Measurements from ENCODE around the gene CDH4. TPM values are rescaled to one million over a fixed set of nuclear protein-coding genes. Genes with fewer than 3 reads are reported as not detected.

CDH4 gene
- total and polyA plus RNA-seq, 5 donors from 2014 or later: 0.07 to 0.69 (median 0.49) TPM; not detected in 1

DNA sequence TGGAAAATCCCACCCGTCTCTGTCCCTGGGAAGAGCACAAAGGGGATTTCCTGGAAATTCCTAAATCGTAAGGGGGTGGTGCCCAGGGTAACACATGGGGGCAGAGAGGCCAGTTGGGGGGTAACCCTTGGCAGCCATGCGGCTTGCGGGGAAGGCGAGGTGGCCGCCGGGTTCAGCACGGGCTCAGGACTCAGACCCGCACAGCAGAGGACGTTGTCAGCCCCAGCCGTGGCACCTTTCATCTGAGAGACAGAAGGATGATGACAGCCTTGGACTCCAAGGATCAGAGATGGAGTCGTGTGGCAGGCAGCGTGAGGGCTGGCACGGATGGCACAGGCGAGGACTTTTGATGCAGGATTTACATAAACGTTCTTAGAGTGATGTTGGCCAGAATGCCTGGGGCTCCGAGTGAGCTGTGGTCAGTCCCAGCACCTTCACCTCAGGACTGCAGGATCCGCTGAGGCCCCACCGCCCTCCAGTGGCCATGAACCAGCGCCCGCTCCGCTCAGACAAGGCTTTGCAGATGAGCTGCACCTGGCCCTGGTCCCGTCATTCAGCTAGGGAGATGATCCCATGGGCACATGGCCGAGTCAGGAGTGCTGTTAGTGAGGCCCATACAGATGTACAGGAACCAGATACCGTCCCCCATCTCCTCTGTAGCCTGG, 623.3 kb downstream of the CDH4 start:
- no peaks in the 10 kb centered on the region for H3K36me3 ChIP-seq (ENCODE audit: control insufficient read depth, insufficient read depth, low read length)
- H3K27ac ChIP-seq (ENCODE audit: insufficient read depth, low read length, poor library complexity, severe bottlenecking): no peak overlapping the region
- no peak for DNase-seq
- Mint-ChIP-seq H3K4me3 (no peak overlapping the region), H3K27me3 (no peaks in the 10 kb centered on the region), H3K27ac (no peak overlapping the region), H3K9me3 (no peaks in the 10 kb centered on the region), H3K36me3 (no peaks in the 10 kb centered on the region), H3K4me1 (no peaks in the 10 kb centered on the region)
- no peak for ATAC-seq (ENCODE audit: low read depth in 2 of 2)
- no peaks in the 10 kb centered on the region for H3K4me1 ChIP-seq (ENCODE audit: control insufficient read depth, insufficient read depth, low read length, poor library complexity, severe bottlenecking)
- no peaks in the 10 kb centered on the region for H3K27me3 ChIP-seq (ENCODE audit: control insufficient read depth, insufficient read depth, low read length)
- no peak overlapping the region for H3K4me3 ChIP-seq (ENCODE audit: low read depth, low read length)
- H3K9me3 ChIP-seq (ENCODE audit: control insufficient read depth in 2 of 2, low read length in 2 of 2): no peaks in the 10 kb centered on the region

DNA sequence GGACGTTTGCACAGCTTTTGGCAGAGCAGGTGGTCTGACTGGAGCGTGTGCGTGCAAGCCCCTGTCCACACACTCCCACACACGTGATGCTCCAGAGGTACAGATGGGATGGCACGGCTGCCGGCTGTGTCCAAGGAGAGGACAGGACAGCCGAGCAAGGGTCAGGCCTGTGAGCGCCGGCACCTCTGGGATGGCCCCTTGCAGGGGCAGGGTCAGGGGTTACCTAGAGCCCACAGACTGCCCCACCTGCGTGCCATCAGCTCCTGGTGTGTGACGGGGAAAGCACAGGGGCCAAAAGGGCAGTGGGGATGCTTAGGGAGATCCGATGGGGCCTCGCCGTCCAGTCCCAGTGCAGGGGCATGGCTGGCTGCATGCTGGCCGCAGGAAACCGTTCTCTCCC, 623.9 kb downstream of the CDH4 start:
- no peaks in the 10 kb centered on the region for H3K36me3 Mint-ChIP-seq
- H3K9me3 ChIP-seq (ENCODE audit: control insufficient read depth in 2 of 2, low read length in 2 of 2): no peaks in the 10 kb centered on the region
- no peaks in the 10 kb centered on the region for H3K4me1 ChIP-seq (ENCODE audit: control insufficient read depth, insufficient read depth, low read length, poor library complexity, severe bottlenecking)

DNA sequence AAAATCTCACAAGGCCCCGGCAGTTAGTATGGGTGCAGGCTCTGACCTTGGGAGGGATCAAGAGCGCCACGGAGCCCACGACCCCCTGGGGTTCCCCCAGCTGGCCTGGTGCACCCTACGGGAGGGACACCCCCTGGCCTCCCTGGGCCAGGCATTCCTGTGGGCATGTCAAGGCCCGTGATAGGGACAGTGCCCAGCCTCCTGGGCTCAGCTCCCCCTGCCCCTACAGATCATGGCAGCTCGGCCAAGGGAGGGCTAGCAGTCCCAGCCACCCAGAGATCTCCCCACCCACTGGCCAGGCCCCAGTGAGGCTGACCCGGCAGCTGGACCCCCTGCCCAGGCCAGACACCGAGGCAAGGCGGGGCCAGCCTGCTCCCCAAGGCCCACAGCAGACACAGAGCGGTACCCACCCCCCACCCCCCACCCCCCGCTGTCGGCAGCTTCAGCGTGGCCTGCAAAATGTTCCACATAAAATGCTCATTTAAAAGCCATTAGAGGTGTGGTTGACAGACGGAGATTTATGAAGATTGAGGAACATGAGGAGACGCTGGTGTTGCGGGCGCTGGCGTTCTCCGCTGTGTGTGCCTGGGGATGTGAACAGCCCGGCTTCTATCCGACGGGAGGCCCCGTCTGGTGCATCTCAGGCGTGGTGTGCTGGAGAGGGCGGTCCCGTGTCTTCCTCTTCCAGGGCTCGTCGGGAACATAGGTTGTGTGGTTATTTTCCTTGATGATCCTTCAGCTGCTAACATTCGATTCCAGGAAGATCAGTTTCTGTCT, 625.1 kb downstream of the CDH4 start:
- H3K4me1 Mint-ChIP-seq: no peaks in the 10 kb centered on the region
- no peaks in the 10 kb centered on the region for H3K4me1 ChIP-seq (ENCODE audit: control insufficient read depth, insufficient read depth, low read length, poor library complexity, severe bottlenecking)
- no peaks in the 10 kb centered on the region for H3K27me3 Mint-ChIP-seq
- H3K27ac ChIP-seq (ENCODE audit: insufficient read depth, low read length, poor library complexity, severe bottlenecking): no peak overlapping the region
- no peak overlapping the region for H3K4me3 ChIP-seq (ENCODE audit: low read depth, low read length)
- no peaks in the 10 kb centered on the region for H3K9me3 Mint-ChIP-seq
- no peaks in the 10 kb centered on the region for H3K27me3 ChIP-seq (ENCODE audit: control insufficient read depth, insufficient read depth, low read length)
- DNase-seq: no peak
- H3K27ac Mint-ChIP-seq: no peak overlapping the region
- H3K4me3 Mint-ChIP-seq: no peak overlapping the region
- ATAC-seq (ENCODE audit: low read depth in 2 of 2): no peak
- no peaks in the 10 kb centered on the region for H3K36me3 ChIP-seq (ENCODE audit: control insufficient read depth, insufficient read depth, low read length)
- H3K36me3 Mint-ChIP-seq: no peaks in the 10 kb centered on the region
- no peaks in the 10 kb centered on the region for H3K9me3 ChIP-seq (ENCODE audit: control insufficient read depth in 2 of 2, low read length in 2 of 2)

More for the DNA sequence above, 623.9 kb downstream of the CDH4 start:
- DNase-seq (no peak), ATAC-seq (ENCODE audit: low read depth in 2 of 2) (no peak)
- Mint-ChIP-seq H3K4me1 (no peaks in the 10 kb centered on the region), H3K9me3 (no peaks in the 10 kb centered on the region), H3K27ac (no peak overlapping the region), H3K4me3 (no peak overlapping the region), H3K27me3 (no peaks in the 10 kb centered on the region)
- Histone ChIP-seq H3K36me3 (ENCODE audit: control insufficient read depth, insufficient read depth, low read length) (no peaks in the 10 kb centered on the region), H3K27me3 (ENCODE audit: control insufficient read depth, insufficient read depth, low read length) (no peaks in the 10 kb centered on the region), H3K27ac (ENCODE audit: insufficient read depth, low read length, poor library complexity, severe bottlenecking) (no peak overlapping the region), H3K4me3 (ENCODE audit: low read depth, low read length) (no peak overlapping the region)

DNA sequence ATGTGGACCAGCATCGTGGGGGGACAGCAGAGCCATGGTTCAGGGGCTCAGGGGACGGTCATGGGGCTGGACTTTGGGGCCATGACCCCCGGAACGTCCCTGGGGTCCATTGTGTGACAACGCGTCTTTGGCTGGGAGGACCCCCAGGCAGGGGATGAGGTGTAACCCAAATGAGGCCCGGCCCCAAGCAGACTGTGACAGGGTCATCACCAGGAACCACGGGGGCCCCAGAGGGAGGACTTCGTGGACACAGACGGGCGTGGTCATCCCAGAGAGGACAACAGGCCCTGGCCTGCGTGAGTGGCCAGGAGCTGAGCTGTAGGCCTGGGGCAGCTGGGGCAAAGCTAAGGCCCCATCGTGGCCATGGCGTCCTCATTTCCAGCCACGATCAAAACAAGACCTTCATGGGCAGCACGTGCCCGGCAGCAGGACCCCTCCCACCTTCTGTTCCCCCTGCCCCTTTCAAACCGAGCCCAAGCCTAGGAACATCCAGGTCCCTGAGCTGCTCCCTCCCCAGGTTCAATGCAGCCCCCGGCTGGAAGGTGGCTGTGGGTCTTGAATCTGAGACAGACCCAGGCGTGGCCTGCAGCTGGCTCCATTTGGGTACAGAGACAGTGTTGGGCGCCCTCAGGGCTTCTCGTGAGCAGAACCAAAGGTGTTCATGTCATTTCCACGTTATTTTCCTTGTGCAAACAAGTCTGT, 625.9 kb downstream of the CDH4 start:
- H3K27me3 Mint-ChIP-seq: no peaks in the 10 kb centered on the region
- H3K27me3 ChIP-seq (ENCODE audit: control insufficient read depth, insufficient read depth, low read length): no peaks in the 10 kb centered on the region
- no peak for ATAC-seq (ENCODE audit: low read depth in 2 of 2)

DNA sequence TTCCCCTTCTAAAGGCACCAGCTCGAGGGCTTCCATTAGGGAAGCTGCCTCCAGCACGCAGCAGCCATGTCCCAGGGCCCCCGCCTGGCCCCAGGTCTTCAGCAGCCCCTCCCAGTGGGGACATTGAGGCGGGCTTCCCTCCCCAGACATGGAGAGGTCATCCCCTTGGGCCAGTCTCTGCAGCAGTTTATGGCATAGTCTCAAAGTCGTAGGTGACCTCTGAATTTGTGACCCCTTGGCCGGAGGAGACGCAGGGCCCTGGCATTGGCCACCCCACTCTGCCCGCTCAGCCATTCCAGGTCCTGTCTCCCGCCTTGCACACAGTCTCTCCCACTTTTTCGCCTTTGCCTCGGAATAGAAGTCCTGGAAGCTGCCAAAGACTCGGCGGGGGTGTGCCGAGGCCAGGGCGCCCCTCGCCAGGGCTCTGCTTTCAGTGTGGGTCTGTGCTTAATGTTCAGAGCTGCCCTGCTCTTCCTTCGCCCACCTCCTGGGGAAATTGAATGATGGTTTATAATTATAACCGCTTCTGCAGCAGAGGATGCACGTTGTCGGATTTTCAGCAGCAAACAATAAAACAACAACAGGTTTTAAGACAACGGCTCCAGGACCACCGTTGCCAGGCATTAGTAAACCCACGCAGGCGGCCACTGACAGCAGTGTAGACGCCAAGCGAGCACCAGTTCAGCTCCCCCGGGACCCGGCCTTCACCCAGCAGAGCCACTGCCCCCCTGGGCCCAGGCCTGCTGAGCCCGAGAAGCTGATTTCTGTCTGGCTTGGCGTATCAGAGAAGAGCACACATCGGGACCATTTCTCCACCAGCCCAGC, 626.6 kb downstream of the CDH4 start:
- DNase-seq (no peak), ATAC-seq (ENCODE audit: low read depth in 2 of 2) (no peak)
- Histone ChIP-seq H3K9me3 (ENCODE audit: control insufficient read depth in 2 of 2, low read length in 2 of 2) (no peaks in the 10 kb centered on the region), H3K4me1 (ENCODE audit: control insufficient read depth, insufficient read depth, low read length, poor library complexity, severe bottlenecking) (no peaks in the 10 kb centered on the region), H3K27me3 (ENCODE audit: control insufficient read depth, insufficient read depth, low read length) (no peaks in the 10 kb centered on the region), H3K4me3 (ENCODE audit: low read depth, low read length) (no peak overlapping the region), H3K36me3 (ENCODE audit: control insufficient read depth, insufficient read depth, low read length) (no peaks in the 10 kb centered on the region), H3K27ac (ENCODE audit: insufficient read depth, low read length, poor library complexity, severe bottlenecking) (no peak overlapping the region)
- no peaks in the 10 kb centered on the region for H3K9me3 Mint-ChIP-seq
- no peak overlapping the region for H3K4me3 Mint-ChIP-seq
- H3K36me3 Mint-ChIP-seq: no peaks in the 10 kb centered on the region
- H3K4me1 Mint-ChIP-seq: peaks cover 0 to 3% (median 0%) of the 10 kb centered on the region in 4 donors
- no peak overlapping the region for H3K27ac Mint-ChIP-seq
- H3K27me3 Mint-ChIP-seq: no peaks in the 10 kb centered on the region

More for the DNA sequence above, 625.9 kb downstream of the CDH4 start:
- H3K9me3 ChIP-seq (ENCODE audit: control insufficient read depth in 2 of 2, low read length in 2 of 2): no peaks in the 10 kb centered on the region
- H3K4me3 Mint-ChIP-seq: no peak overlapping the region
- no peaks in the 10 kb centered on the region for H3K36me3 Mint-ChIP-seq
- H3K4me1 Mint-ChIP-seq: no peaks in the 10 kb centered on the region
- no peak overlapping the region for H3K4me3 ChIP-seq (ENCODE audit: low read depth, low read length)
- DNase-seq: no peak
- H3K36me3 ChIP-seq (ENCODE audit: control insufficient read depth, insufficient read depth, low read length): no peaks in the 10 kb centered on the region
- no peak overlapping the region for H3K27ac ChIP-seq (ENCODE audit: insufficient read depth, low read length, poor library complexity, severe bottlenecking)
- no peaks in the 10 kb centered on the region for H3K9me3 Mint-ChIP-seq
- H3K27ac Mint-ChIP-seq: no peak overlapping the region
- no peaks in the 10 kb centered on the region for H3K4me1 ChIP-seq (ENCODE audit: control insufficient read depth, insufficient read depth, low read length, poor library complexity, severe bottlenecking)

DNA sequence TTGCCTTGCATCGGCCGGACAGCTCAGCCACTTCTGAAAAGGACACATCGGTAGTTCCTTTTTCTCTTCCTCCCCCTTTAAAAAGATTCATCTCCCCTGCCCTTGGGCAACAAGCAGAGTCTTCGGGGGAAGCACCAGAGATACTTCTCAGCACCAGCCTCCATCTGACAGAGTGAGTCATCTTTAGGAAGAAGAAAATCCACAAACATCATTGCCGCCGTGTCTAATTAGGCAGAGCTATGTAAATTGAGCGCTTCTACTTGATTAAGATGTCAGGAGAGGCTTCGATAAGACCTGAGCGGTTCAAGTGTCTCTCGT, 627.2 kb downstream of the CDH4 start:
- ATAC-seq (ENCODE audit: low read depth in 2 of 2): no peak
- H3K4me3 Mint-ChIP-seq: no peak overlapping the region
- H3K27me3 ChIP-seq (ENCODE audit: control insufficient read depth, insufficient read depth, low read length): no peaks in the 10 kb centered on the region

DNA sequence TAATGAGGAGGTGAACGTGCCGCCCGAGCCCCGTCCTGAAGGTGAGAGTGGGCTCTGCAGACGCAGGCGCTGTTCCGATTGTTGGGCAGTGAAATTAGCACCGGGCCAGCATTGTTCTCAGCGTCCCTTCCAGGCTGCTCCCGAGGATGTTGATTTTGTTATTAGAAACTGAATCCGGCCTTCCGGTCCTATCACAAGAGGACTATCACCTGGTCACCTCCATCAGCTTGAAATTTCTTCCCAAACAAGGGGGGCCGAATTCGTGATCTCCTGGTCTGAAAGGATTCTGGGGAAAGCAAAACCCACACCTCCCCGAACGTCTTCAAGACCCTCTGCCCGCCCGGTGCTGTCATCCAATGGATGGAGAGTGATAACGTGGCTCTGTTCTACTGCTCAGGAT, 627.6 kb downstream of the CDH4 start:
- Histone ChIP-seq H3K36me3 (ENCODE audit: control insufficient read depth, insufficient read depth, low read length) (no peaks in the 10 kb centered on the region), H3K4me1 (ENCODE audit: control insufficient read depth, insufficient read depth, low read length, poor library complexity, severe bottlenecking) (no peaks in the 10 kb centered on the region), H3K4me3 (ENCODE audit: low read depth, low read length) (no peak overlapping the region), H3K9me3 (ENCODE audit: control insufficient read depth in 2 of 2, low read length in 2 of 2) (no peaks in the 10 kb centered on the region), H3K27me3 (ENCODE audit: control insufficient read depth, insufficient read depth, low read length) (no peaks in the 10 kb centered on the region), H3K27ac (ENCODE audit: insufficient read depth, low read length, poor library complexity, severe bottlenecking) (no peak overlapping the region)
- no peak overlapping the region for H3K27ac Mint-ChIP-seq
- ATAC-seq (ENCODE audit: low read depth in 2 of 2): no peak
- H3K4me3 Mint-ChIP-seq: peak overlapping the region in 1 of 4 donors; percentile 15
- H3K4me1 Mint-ChIP-seq: peaks cover 0 to 3% (median 0%) of the 10 kb centered on the region in 4 donors
- DNase-seq: no peak
- no peaks in the 10 kb centered on the region for H3K27me3 Mint-ChIP-seq
- no peaks in the 10 kb centered on the region for H3K36me3 Mint-ChIP-seq
- no peaks in the 10 kb centered on the region for H3K9me3 Mint-ChIP-seq

More for the DNA sequence above, 627.2 kb downstream of the CDH4 start:
- Mint-ChIP-seq H3K9me3 (no peaks in the 10 kb centered on the region), H3K27me3 (no peaks in the 10 kb centered on the region), H3K4me1 (peaks cover 0 to 3% (median 0%) of the 10 kb centered on the region in 4 donors), H3K36me3 (no peaks in the 10 kb centered on the region), H3K27ac (no peak overlapping the region)
- H3K4me3 ChIP-seq (ENCODE audit: low read depth, low read length): no peak overlapping the region
- no peak overlapping the region for H3K27ac ChIP-seq (ENCODE audit: insufficient read depth, low read length, poor library complexity, severe bottlenecking)
- H3K4me1 ChIP-seq (ENCODE audit: control insufficient read depth, insufficient read depth, low read length, poor library complexity, severe bottlenecking): no peaks in the 10 kb centered on the region
- DNase-seq: no peak
- no peaks in the 10 kb centered on the region for H3K9me3 ChIP-seq (ENCODE audit: control insufficient read depth in 2 of 2, low read length in 2 of 2)
- H3K36me3 ChIP-seq (ENCODE audit: control insufficient read depth, insufficient read depth, low read length): no peaks in the 10 kb centered on the region

All from CD4-positive, CD25-positive, alpha-beta regulatory T cell (primary cell).